ENCODE data around the gene SSUH2.

SSUH2 gene

GRCh38 chr3:8608041-8608790 lies 36.4 kb downstream of the SSUH2 start:
- no peak for DNase-seq

DNA sequence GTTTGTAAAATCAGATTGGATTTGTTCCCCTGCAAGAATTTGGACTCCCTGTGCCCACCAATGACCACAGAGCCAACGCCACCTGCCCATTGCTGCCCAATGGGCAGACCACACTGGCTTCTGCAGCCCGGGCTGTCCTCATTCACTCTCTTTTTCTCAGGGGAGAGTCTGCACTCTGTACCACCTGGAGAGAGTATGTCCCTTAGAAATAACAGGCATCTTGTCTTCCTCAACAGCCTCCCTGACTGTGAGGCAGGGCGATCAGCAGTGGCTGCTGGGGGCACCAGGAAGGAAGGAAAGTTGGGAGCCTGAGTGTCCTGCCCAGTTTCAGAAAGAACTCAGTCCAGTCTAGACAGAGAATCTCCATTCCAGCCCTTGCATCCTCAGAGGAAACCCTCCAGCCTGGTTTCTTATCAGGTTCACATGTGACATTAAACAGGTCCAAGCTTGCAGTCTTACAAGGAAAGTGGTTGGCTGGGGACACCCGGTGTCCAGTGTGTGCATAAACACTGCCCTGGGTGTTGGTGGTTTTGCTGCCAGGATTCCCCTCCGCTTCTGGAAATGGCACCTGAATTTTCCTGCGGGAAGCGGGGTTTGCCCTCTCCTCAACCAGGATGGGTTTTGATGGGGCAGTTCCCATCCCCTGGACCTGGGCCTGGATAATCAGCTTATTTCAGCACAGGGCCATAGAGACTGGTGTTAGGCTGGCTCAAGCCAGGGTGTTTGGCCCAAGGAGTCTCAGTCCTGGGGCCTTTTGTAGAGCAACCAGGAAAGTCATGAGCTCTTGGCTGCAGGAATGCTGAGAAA lies 37.2 kb downstream of the SSUH2 start:
- DNase-seq = peak; percentile 13

DNA sequence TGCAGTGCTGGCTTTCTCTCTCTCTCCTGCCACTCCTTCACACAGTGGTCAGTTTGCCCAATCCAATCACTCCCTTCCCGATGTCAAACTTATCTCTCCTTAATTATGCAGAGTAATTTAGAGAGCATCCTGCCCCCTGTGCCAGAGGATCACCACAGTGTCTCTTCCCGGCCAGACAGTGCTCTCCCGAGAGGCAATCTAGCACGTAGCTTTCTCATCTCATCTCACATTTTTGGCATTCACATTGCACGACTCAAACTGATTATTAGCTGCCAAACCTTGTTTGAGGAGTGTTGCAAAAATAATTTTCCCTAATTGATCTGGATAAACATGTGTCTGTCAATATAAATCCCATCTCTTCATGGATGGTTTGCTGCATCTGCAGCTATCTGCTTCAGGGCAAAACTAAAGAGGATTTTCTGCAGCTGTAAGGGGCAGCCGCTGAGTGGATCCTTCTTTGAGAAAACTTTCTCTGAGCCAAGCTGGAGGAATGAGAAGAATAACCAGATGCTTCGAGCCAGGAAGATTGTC lies 37.8 kb downstream of the SSUH2 start:
- no peak for DNase-seq

GRCh38 chr3:8604988-8605387 lies 39.6 kb downstream of the SSUH2 start:
- DNase-seq = no peak

- DNase-seq = no peak
Observed at GRCh38 chr3:8604006-8604405, 40.6 kb downstream of the SSUH2 start.

GRCh38 chr3:8603115-8603710 lies 41.4 kb downstream of the SSUH2 start:
- DNase-seq = no peak

DNA sequence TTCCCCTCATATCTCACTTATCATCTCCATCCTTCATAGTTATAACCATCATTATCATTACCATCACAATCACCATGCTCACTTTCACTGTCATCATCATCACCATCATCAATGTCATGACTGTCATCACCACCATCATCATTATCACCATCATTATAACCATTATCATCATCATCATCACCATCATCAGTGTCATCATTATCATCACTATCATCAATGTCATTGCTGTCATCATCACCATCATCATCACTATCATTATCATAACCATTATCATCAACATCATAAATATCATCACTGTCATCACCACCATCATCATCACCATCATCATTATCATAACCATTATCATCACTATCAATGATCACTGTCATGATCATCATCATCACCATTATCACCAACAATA lies 44.1 kb downstream of the SSUH2 start:
- DNase-seq = no peak

DNA sequence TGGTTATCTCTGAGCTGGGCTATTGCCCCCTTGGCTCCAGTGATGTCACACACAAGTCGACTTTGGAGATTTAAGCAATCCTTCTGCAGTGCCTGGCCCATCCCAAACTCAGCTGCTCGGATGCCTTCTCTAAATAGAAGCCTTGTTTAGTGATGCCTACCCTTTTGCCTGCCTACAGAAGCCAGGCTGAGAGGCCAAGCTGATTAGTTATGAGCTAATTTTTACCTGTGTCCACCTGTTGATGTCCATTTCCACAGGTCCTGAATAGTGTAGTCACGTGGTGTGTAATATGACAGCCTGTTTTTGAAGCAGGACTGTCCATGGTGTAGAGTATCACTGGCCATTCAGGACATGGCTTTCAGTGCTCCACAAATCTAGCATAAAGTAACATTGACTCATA lies 45.5 kb downstream of the SSUH2 start:
- no peak for DNase-seq

DNA sequence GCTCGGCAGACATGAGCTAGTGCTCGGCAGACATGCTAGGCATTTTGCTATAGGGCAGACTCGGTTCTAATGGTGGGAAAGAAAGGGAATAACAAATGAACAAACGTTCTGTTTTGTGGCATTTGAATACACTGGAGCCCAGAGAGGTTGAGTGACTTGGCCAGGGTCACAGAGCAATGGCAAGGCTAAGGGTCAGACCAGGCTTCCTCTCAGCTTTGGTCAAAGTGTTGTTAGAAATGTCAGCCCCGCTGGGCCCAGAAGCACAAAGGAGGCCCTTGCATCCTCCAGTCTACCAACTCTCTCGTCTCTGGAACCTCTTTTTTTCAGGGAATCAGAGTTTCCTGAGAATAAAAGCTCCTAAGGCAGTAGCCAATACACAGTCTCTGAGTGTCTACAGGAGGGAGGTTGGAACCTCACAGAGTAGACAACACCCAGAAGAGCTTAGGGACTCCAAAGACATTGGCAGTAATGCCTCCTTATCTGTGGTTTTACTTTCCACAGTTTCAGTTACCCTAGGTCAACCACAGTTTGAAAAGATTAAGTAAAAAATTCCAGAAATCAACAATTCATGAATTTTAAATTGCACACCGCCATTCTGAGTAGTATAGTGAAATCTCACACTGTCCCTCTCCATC lies 47.3 kb downstream of the SSUH2 start:
- DNase-seq = no peak

DNA sequence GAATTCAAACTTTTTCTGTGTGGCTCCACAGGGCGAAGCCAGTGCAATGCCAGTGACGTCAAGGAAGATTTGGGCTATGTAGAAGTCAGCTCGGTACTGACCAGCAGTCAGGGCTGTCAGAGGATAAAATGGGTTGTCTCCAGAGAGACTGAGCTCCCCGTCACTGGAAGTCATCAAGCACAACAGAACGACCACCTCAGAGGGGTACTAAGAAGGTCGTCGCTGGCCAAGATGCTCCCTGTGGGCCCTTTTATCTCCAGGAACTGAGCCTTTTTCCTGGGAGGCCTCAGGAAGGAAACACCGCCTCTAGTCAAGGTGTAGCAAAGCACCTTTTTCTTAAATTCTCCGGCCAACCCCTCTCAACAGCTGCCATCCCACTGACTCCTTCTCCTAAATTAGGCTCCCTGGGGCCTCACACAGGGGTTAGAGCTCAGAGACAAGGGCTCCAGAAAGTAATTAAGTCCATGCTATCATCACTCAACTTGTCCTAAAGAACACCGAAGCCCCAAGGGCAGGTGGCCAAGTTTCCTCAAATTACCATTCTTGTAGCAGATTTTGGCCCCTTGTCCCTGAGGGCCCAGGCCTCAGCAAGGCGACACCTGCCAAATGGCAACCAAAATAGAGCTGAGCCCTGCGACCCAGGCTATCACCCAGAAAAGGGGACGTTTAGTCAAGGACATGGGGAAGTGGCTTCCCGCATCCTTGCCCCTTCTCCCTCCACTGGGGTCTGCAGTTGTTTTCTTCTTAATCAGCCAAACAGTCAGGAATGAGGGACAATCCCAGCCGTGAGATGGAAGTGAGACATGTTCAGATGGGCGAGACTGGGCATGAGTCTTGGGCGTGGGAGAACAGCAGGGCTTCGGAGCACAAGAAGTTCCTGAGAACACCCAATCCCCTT lies 48.0 kb downstream of the SSUH2 start:
- no peak for DNase-seq

GRCh38 chr3:8595695-8596115 lies 48.9 kb downstream of the SSUH2 start:
- no peak for DNase-seq

GRCh38 chr3:8595252-8595651 lies 49.3 kb downstream of the SSUH2 start:
- no peak for DNase-seq

- no peak for DNase-seq
Observed at GRCh38 chr3:8593021-8593827, 51.4 kb downstream of the SSUH2 start.

- no peak for DNase-seq
Observed at GRCh38 chr3:8589880-8590556, 54.6 kb downstream of the SSUH2 start.

DNA sequence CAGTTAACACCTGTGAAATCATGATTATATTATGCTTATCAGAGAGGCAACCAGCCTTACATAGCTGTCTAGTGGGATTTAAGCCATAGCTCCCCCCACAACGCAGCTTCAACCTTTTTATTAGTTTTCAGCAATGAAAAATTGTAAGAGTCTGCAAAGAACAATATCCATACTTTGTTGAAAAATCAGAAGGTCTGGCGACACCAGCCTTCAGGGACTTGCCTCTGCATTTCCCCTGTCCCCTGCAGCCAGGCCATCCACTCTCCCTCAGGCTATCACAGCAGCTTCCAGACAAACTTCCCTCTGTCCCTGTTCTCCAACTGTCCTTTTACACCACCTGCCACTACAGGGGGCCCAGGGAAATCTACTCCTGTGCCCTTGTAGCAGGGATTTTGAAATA lies 59.9 kb downstream of the SSUH2 start:
- DNase-seq = no peak

GRCh38 chr3:8581806-8582445 lies 62.7 kb downstream of the SSUH2 start:
- DNase-seq = no peak

DNA sequence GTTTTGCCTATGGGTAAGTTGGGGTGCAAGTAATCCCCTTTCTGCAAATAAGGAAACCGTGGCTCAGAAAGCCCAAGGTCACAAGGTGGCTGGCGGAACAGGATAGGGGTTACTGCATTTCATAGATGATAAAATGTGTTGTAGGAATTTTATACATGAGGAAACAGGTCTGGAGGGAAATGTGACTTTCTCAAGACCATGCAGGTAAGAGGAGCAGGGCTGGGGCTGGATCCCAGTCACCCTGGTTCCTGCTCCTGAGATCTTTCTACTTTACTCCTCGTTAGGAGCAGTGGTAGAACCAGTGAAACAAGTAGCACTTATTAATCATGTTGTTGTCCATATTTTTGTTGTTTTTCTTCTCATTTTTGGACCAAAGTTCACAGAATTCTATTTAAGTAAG lies 63.2 kb downstream of the SSUH2 start:
- no peak for DNase-seq

- DNase-seq = peak in 1 of 2 donors; percentile 37
Observed at GRCh38 chr3:8580434-8580833, 64.2 kb downstream of the SSUH2 start.

GRCh38 chr3:8579943-8580342 lies 64.7 kb downstream of the SSUH2 start:
- DNase-seq = no peak

DNA sequence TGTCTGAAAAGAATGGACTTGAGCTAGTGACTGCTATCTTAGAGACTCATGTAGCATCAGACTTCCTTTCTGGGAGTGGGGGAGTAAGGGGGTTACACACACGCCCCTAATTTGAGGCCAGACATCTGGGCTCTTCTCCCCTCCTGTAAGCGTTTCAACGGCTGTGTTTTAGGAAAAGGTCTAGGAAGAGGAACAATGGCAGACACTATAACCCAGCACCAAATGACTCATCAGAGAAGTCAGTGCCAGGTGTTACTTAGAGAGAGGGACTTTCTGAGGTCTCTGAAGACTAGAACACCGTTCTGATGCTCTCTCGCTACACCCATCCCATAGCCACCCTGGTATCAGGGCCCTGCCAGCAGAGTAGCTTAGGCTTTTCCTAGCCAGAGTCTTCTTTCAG lies 65.5 kb downstream of the SSUH2 start:
- DNase-seq = no peak

All from inflammatory macrophage treated with lipopolysaccharide for 1 hour (primary cell).